ENCODE measurements around the gene PGM3.

PGM3 gene

DNA sequence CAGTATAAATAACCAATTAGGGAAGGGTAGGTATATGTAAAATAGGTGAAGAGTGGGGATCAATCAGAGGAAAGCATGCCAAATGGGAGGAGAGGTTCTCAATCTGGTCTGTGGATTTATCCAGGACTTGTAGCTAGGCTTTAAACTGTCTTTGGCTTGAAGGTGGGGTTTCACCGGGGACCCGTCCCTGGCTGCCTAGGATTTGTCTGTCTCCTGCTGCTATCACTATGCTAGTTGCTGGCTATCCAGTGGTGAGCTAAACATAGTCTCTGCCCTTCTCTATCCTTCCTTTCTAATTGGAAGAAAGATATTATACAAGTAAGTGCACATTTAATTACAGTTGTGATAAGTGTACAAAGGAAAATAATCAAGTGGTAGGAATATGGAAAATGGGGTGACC lies 66.8 kb downstream of the PGM3 start:
- TF ChIP-seq, protein P1, sequence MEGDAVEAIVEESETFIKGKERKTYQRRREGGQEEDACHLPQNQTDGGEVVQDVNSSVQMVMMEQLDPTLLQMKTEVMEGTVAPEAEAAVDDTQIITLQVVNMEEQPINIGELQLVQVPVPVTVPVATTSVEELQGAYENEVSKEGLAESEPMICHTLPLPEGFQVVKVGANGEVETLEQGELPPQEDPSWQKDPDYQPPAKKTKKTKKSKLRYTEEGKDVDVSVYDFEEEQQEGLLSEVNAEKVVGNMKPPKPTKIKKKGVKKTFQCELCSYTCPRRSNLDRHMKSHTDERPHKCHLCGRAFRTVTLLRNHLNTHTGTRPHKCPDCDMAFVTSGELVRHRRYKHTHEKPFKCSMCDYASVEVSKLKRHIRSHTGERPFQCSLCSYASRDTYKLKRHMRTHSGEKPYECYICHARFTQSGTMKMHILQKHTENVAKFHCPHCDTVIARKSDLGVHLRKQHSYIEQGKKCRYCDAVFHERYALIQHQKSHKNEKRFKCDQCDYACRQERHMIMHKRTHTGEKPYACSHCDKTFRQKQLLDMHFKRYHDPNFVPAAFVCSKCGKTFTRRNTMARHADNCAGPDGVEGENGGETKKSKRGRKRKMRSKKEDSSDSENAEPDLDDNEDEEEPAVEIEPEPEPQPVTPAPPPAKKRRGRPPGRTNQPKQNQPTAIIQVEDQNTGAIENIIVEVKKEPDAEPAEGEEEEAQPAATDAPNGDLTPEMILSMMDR (IDR thresholded peaks at IDR 0.05): no peak

DNA sequence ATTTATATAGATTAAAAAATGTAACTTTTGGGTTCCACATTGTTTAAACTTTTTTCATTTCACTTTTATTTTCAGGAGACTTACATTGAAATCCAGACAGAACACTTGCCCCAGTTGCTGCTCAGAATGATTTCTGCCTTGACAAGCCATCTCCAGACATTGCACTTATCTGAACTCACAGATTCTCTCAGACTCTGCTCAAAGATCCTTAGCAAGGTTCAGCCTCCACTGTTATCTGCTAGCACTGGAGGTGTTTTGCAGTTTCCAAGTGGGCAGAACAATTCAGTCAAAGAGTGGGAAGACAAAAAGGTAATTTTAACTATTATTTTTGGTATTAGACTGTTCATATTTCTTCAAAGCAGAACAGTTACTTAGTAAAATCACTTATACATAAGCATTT lies 67.6 kb downstream of the PGM3 start:
- TF ChIP-seq, protein P1 (IDR thresholded peaks at IDR 0.05): no peak

DNA sequence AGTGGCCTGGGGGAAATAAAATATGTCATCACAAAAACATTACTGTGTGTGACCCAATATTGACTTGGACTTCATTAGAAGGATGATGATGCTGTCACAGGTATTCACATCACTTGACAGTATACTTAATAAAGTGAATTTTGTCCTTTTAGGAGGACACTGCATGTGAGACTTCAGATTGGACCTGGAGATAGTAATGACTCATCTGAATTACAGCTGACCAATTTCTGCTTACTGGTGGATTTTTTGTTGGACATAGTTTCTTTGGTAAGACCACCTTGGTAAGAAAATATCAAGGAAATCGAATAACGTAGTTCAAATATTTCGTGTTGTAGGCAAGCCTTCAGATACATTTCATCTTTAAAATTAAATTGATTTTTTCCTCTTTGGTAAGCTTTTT lies 68.5 kb downstream of the PGM3 start:
- TF ChIP-seq, protein P1 (IDR thresholded peaks at IDR 0.05): no peak

DNA sequence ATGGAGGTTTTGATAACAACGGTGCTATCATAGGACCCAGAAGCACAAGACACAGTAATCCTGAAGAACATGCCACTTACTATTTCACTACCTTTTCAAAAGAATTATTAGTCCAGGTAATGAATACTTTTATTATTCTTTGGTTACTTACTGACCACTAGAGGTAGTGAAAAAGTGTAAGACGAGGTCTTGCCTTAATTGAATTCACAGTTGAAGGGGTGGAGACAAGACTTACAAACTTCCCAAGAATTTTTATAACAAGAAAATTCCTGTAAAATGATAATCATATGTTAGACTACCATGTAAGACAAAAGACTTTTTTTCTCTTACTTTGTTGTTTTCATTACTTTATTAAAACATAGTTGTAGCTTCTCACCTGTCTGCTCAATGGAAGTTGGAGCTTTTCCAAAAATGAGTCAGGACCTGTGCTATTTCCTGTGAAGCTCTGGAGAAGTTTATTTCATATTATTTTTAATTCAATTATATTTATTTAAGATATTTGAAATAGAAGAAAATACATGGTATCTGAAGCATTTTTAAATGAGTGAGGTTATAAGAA lies 73.2 kb downstream of the PGM3 start:
- TF ChIP-seq, protein P1 (IDR thresholded peaks at IDR 0.05): no peak

DNA sequence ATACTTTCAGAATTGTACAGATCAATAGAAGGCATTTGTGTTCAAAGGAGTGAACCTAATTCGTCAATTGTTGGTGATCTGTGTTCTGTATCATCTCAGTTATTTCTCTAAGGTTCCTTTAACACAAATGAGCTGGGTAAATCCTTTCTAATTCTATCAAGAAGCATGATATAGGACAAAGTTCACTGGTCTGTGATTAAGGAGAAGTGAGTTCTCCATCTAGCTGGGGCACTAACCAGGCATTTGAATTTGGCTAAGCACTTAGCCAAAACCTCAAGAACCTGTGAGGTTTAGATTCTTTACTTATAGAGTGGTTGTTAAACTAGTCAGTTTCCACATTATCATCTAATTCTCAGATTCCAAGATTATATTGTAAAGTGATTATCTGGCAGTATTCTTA lies 75.3 kb downstream of the PGM3 start:
- TF ChIP-seq, protein P1 (IDR thresholded peaks at IDR 0.05): no peak
